Mucosa of rectum (tissue), 2 donors: Measurements from ENCODE around the gene STOML1.
A peak's percentile ranks its signal among the peaks of the same experiment; 100 is the strongest.

ENCODE experiments used
- H3K27ac ChIP-seq, 2 donors: one replicate each; pipeline ENCODE4 v1.7.0; 2013; ENCODE audit warnings: inconsistent platforms in 2 of 2, low read depth in 2 of 2, low read length in 2 of 2
- H3K27me3 ChIP-seq, 2 donors: one replicate each; pipeline ENCODE4 v1.7.0; 2013; ENCODE audit warnings: low read length in 2 of 2; ENCODE audit not compliant: control insufficient read depth in 2 of 2, insufficient read depth in 2 of 2
- H3K36me3 ChIP-seq, 2 donors: one replicate each; pipeline ENCODE4 v1.7.0; 2013; ENCODE audit warnings: low read length in 2 of 2; ENCODE audit not compliant: control insufficient read depth in 2 of 2, insufficient read depth in 2 of 2
- H3K4me1 ChIP-seq, 2 donors: one replicate each; pipeline ENCODE4 v1.7.0; 2013; ENCODE audit warnings: low read length in 2 of 2, mild to moderate bottlenecking in 1 of 2; ENCODE audit not compliant: control insufficient read depth in 2 of 2, insufficient read depth in 2 of 2
- H3K4me3 ChIP-seq, 2 donors: one replicate each; pipeline ENCODE4 v1.7.0; 2013; ENCODE audit warnings: low read length in 2 of 2
- H3K9ac ChIP-seq, 2 donors: one replicate each; pipeline ENCODE4 v1.7.0; 2013; ENCODE audit warnings: low read length in 2 of 2, low read depth in 1 of 2, mild to moderate bottlenecking in 1 of 2
- H3K9me3 ChIP-seq, 2 donors: one replicate each; pipeline ENCODE4 v1.7.0; 2013; ENCODE audit warnings: low read length in 2 of 2; ENCODE audit not compliant: control insufficient read depth in 2 of 2
- donor health status: healthy.
- donor health status: Normal muscosa, but diverticular disease.

STOML1 gene, protein sequence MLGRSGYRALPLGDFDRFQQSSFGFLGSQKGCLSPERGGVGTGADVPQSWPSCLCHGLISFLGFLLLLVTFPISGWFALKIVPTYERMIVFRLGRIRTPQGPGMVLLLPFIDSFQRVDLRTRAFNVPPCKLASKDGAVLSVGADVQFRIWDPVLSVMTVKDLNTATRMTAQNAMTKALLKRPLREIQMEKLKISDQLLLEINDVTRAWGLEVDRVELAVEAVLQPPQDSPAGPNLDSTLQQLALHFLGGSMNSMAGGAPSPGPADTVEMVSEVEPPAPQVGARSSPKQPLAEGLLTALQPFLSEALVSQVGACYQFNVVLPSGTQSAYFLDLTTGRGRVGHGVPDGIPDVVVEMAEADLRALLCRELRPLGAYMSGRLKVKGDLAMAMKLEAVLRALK

DNA sequence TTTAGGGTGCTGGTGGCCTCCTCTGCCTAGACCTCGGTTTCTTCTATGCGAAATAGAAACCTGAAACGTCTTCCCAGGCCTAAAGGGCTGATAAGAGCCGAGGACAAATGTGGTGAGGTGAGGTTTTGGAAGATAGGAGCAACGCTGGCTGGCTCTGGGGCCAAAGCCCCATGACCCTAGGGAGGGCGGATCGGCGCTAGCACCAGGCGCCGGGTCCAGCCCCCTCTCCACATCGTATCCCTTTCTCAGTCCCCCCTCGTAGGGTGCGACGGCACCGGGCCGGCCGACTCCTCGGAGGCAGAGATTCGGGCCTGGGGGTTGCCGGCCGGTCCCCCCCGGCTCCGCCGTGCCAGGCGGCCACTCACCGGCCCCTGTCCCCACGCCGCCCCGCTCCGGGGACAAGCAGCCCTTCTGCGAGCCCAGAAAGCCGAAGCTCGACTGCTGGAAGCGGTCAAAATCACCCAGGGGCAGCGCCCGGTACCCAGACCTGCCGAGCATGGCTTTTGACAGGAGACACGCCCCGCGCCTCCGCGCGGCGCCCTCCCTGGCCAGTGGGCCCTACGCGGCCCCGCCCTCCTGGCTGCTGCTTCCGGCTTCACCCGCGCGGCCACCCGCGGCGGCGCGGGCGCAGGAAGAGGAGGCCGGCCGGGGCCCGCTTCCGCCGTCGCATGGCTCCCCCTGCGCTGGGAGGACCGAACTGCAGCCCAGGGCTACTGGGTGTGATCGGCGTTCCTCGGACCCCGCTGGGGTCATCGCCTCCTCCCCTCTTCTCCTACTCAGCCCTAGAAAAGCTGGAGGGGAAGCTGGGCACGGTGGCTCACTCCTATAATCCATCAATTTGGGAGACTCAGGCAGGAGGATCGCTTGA is at the start of gene STOML1:
Gene STOML1, minus strand, starts transcription at position 570 of the 868 bp plus-strand sequence. Its CDS starts 72 bp downstream, at position 498.
- Histone ChIP-seq H3K27ac (peak within 1 kb of the TSS; percentile 59 to 81), H3K36me3 (peaks cover 0 to under 1% of the 10 kb centered on the region in 2 donors), H3K4me3 (peak within 1 kb of the TSS; percentile 82 to 83), H3K9ac (peak within 1 kb of the TSS; percentile 70), H3K9me3 (no peaks in the 10 kb centered on the region), H3K27me3 (no peaks in the 10 kb centered on the region), H3K4me1 (peaks cover 16 to 26% of the 10 kb centered on the region in 2 donors)

DNA sequence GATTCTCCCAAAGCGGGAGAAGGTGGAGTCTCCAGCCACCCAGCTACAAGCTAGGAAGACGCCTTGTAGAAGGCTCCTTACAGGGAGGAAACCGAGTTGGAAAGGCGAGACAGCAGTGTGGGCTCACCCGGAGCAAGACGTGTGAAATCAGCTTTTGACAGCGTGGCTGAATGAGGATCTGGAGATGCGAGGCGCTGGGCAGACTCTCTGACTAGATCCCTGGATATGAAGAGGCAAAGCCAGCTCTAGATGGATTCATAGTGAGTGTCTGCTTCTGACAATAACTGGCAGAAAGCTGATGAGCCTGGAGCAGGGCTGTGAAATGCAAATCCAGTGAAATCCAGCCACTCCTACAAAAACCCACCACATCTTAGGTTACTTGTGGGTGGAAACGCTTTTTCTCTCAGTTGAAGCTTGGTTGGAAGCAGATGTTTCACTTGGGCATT is 49.2 kb upstream of the STOML1 start:
- Histone ChIP-seq H3K9ac (no peak overlapping the region), H3K27ac (peak overlapping the region; percentile 68 to 74), H3K4me1 (peaks cover 0 to 5% of the 10 kb centered on the region in 2 donors), H3K9me3 (no peaks in the 10 kb centered on the region), H3K36me3 (peaks cover 3 to 13% of the 10 kb centered on the region in 2 donors), H3K4me3 (no peak overlapping the region), H3K27me3 (no peaks in the 10 kb centered on the region)

DNA sequence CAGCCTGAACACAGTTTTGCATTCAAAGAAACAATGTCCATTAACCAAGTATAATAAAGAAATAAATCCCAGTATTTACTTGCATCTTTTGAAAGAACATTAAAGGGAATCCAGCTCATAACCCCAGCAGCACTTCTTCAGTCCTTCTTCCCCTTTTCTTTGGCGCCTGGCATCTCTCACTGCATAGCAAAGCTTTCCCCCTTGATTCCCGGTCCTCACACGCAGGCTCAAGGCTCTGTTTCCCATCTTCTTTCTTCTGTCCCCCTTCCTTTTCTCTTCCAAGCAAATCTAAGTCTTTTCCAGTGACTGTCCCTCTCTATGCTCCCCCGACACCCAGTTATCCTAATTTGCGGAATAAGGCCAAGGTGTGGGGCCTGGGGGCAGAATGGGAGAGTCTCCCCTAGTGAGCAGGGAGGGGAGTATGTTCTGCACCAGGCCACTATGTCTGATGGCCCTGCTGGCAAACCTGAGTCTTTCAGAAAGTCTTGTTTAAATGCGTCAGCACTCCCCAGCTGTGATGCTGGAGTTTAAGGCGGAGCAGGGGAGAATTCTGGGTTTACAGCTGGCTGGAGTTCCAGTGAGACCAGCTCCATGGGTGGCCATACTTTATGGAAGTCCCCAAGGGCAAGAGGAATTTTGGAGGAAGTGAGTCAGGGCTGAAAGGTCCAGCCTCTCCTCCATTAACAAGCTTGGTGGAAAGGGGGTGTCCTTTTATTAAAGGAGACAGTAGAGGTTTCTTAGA is 48.2 kb upstream of the STOML1 start:
- Histone ChIP-seq H3K27ac (peak overlapping the region; percentile 68 to 74), H3K4me3 (no peak overlapping the region), H3K36me3 (peaks cover 6 to 18% of the 10 kb centered on the region in 2 donors), H3K9me3 (no peaks in the 10 kb centered on the region), H3K4me1 (peaks cover 0 to 5% of the 10 kb centered on the region in 2 donors), H3K9ac (no peak overlapping the region), H3K27me3 (no peaks in the 10 kb centered on the region)

DNA sequence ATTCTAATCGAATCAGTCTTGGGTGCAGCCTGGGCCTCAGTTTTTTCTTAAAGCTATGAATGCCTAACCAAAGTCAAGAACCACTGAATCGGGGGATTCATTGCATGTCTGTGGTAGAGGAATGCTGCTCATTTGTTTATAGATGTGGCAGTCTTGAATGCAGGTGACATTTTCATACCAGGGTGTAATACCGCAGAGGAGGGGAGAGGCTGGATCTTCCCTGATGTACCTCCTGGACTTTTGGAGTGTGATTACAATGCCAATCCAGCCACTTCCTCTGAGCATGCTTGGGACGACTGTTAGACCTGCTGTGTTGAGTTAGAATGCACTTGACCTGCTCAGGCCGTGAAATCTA is 47.5 kb upstream of the STOML1 start:
- Histone ChIP-seq H3K27ac (peak overlapping the region in 1 of 2 donors; percentile 27), H3K4me1 (peaks cover 0 to 4% of the 10 kb centered on the region in 2 donors), H3K9me3 (no peaks in the 10 kb centered on the region), H3K36me3 (peaks cover 8 to 23% of the 10 kb centered on the region in 2 donors), H3K9ac (no peak overlapping the region), H3K4me3 (no peak overlapping the region), H3K27me3 (no peaks in the 10 kb centered on the region)

DNA sequence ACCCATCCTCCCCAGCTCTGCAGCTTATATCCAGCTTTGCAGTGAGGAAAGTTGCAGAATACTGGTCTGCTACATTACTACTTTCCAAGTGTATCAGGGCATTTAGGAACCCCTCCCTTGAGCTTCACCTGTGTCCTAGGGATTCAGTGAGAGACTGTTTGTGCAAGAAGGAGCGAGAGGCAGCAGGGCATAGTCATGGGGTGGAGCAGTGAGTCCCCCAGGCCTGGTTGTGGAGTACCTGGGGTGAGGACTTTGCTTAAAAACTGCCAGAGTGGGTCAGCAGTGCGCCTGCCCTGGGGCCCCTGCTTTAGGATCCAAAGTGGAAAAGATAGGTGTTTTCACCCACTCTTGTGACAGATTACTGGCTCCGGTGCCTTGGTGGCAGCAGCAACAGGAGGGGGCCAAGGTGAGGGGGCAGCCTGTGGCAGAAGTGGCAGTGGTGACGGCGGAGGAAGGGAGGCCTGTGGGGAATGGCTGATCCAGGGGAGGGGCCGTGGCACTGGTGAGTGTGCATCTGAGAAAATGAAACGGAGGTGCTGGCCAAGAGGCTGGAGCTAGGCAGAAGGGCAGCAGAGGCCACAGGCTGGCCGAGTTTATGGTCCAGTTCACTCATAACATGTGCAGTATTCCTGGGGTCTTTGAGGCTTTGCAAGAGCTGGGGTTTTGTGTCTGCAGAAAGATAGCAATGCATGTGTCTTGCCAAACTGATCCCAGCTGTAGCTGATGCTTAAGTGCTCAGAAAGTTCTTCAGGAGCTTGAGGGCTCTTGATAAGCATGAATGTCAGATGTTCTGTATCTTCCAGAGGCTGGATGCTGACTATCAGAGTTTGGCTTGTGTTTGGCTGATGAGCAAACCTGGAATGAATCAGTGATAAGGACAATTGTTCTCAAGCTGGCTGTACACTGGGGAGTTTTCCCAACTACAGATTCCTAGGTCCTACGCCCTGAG is 46.9 kb upstream of the STOML1 start:
- peaks cover 0 to 3% of the 10 kb centered on the region in 2 donors for H3K4me1 ChIP-seq
- H3K9me3 ChIP-seq: no peaks in the 10 kb centered on the region
- H3K27ac ChIP-seq: peak overlapping the region in 1 of 2 donors; percentile 11
- no peak overlapping the region for H3K4me3 ChIP-seq
- H3K27me3 ChIP-seq: no peaks in the 10 kb centered on the region
- H3K36me3 ChIP-seq: peaks cover 15 to 29% of the 10 kb centered on the region in 2 donors
- no peak overlapping the region for H3K9ac ChIP-seq

DNA sequence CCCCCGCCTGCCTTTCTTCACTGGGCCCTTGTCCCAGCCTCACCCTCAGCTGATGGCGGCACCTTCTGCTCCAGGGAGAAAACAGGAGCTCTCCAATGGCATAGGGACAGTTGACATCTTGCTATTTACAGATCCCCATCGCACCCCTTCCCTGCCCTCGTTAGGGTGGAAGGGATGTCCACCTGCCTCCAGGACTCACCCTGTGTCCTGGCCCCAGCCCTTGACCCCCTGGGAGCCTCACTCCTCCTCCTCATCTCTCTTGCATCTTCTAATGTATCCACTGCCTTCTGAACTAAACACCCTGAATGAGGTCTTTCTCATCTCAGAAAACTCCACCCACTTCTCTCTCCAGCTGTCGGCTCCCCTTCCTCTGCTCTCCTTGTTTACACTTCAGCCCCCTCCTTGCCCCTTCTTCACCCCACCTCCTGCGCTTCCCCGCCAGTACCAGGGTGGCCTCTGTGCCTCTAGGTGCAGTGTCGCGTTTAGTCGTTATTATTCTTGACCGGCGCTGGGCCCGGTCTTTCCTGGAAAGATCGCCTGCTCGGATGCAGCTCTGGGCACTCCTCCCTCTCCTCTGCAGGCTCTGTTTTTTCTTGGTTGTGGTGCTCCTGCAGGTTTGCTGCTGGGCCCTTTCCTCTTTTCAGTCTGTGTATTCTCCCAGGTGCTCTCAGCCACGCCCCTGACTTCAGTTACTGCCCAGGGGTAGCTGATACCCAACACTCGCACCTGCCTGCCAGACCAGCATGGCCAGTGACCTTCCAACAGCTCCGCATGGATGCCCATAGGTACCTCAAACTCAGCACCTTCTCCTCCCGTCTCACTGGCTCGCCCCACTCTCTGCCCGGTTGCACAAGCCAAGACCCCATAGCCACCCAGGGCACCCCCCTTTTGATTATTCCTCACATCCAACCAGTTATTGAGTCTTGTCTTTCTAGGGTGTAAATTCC is 45.3 kb upstream of the STOML1 start:
- no peak overlapping the region for H3K4me3 ChIP-seq
- no peaks in the 10 kb centered on the region for H3K9me3 ChIP-seq
- no peak overlapping the region for H3K9ac ChIP-seq
- peaks cover 22 to 36% of the 10 kb centered on the region in 2 donors for H3K36me3 ChIP-seq
- H3K27ac ChIP-seq: peak overlapping the region in 1 of 2 donors; percentile 23
- H3K27me3 ChIP-seq: no peaks in the 10 kb centered on the region
- H3K4me1 ChIP-seq: peaks cover 0 to 3% of the 10 kb centered on the region in 2 donors

DNA sequence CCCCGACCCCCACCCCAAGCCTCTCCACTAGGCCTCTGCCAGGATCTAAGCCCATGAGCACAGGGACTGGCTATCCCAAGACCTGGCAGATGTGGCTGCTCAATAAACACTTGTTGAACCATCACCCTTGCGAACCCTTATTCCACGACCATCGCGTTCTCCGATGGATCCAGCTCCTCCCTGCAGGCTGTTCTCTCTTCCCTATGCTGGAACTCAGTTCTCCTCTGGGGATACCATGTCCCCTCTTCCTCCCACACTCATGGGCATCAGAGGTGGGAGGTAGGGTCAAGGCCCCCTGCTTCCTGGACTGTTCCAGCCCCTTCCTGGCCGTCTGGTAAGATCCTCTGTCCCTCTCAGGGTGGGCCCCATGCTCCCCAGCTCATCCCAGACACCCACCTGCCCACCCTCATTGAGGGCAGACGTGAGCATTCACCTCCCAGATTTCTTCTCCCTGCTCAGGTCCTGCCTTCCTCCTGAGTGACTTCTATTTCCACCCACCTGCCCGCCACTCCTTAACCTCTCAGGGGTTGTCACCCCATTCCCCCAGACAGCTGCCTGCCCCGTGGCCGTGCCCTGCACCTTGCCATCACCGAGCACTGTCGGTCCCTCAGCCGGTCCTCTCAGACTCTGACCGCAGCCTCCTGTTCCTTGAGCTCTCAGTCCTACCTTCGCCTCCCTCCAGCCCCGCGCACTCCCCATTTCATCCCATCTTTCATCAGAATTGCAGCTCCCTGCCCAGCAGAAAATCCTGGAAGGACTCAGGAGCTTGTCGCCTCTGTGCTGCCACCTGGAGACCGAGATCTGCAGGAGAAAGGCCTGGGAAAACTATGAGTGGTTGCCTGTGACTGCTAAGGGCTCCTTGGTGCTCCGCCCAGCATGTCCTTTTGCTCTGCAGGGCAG is 44.4 kb upstream of the STOML1 start:
- Histone ChIP-seq H3K9me3 (no peaks in the 10 kb centered on the region), H3K27ac (peak overlapping the region in 1 of 2 donors; percentile 23), H3K36me3 (peaks cover 22 to 36% of the 10 kb centered on the region in 2 donors), H3K4me3 (no peak overlapping the region), H3K4me1 (peaks cover 0 to 3% of the 10 kb centered on the region in 2 donors), H3K9ac (no peak overlapping the region), H3K27me3 (no peaks in the 10 kb centered on the region)
